Smooth muscle cell (in vitro differentiated cells): ENCODE results near the gene CAMTA1. TPM values are rescaled to one million over a fixed set of nuclear protein-coding genes. Genes with fewer than 3 reads are reported as not detected.

Experiments
- DNase-seq: peaks from one replicate; lab custom pipeline; 2025; ENCODE audit not compliant: unreplicated experiment; lab: John Stamatoyannopoulos, UW
- H2AFZ ChIP-seq: fragments of 200-600 bp; sonication (generic); 2 replicates; pipeline ENCODE4 v1.6.0; 2016; ENCODE audit warnings: antibody characterized with exemption, low read depth, mild to moderate bottlenecking
- H3F3A ChIP-seq: fragments of 200-600 bp; sonication (generic); 2 replicates; pipeline ENCODE4 v1.6.0; 2017; ENCODE audit warnings: antibody characterized with exemption, low read depth
- H3K27ac ChIP-seq: fragments of 200-600 bp; sonication (generic); 2 replicates; pipeline ENCODE4 v1.5.1; 2016; ENCODE audit warnings: low read depth, mild to moderate bottlenecking
- H3K27me3 ChIP-seq: fragments of 200-600 bp; sonication (generic); 2 replicates; pipeline ENCODE4 v1.6.1; 2016; ENCODE audit warnings: low read depth, mild to moderate bottlenecking
- H3K36me3 ChIP-seq: fragments of 200-600 bp; sonication (generic); 2 replicates; pipeline ENCODE4 v1.5.1; 2016; ENCODE audit warnings: low read depth
- H3K4me1 ChIP-seq: fragments of 200-600 bp; sonication (generic); 2 replicates; pipeline ENCODE4 v1.5.1; 2016; ENCODE audit warnings: low read depth
- H3K4me2 ChIP-seq: fragments of 200-600 bp; sonication (generic); 2 replicates; pipeline ENCODE4 v1.6.0; 2016; ENCODE audit warnings: mild to moderate bottlenecking
- H3K4me3 ChIP-seq: fragments of 200-600 bp; sonication (generic); 2 replicates; pipeline ENCODE4 v1.5.1; 2016; ENCODE audit warnings: mild to moderate bottlenecking
- H3K79me2 ChIP-seq: fragments of 200-600 bp; sonication (generic); 2 replicates; pipeline ENCODE4 v1.6.0; 2016; ENCODE audit warnings: low read depth, mild to moderate bottlenecking
- H3K9ac ChIP-seq: fragments of 200-600 bp; sonication (generic); 2 replicates; pipeline ENCODE4 v1.6.0; 2016; ENCODE audit warnings: low read depth
- H3K9me3 ChIP-seq: fragments of 200-600 bp; sonication (generic); replicated peaks from 2 replicates; pipeline ENCODE4 v1.5.1; 2016; ENCODE audit warnings: low read depth
- H4K20me1 ChIP-seq: fragments of 200-600 bp; sonication (generic); 2 replicates; pipeline ENCODE4 v1.6.0; 2016; ENCODE audit warnings: low read depth
- WGBS: methylation state at CpG from one replicate; pipeline ENCODE4 v1.1.7; 2016; ENCODE audit warnings: low lambda C conversion rate; 5-methylcytosine and 5-hydroxymethylcytosine counted together
- polyA plus RNA-seq: library from polyadenylated mRNA; unstranded; fragments of >200 nt; fragmentation: Nextera tagmentation; extraction: Ambion mirVana; gene quantifications from 2 replicates; pipeline ENCODE4 v1.2.1, GENCODE V29; 2016
- total RNA-seq: library from RNA; depleted of rRNA; stranded (reverse); fragments of >200 nt; gene quantifications from 2 replicates; pipeline ENCODE4 v1.2.3, GENCODE V29; 2014
- TF ChIP-seq, protein P1 (sequence below): fragments of 200-600 bp; sonication (generic); IDR thresholded peaks from 2 replicates; pipeline ENCODE4 v1.5.1; 2017; ENCODE audit warnings: borderline replicate concordance, mild to moderate bottlenecking, antibody characterized with exemption; ENCODE audit not compliant: insufficient read depth, poor library complexity, severe bottlenecking

Gene CAMTA1
- total and polyA plus RNA-seq, 2 experiments from 2014 or later: 139 to 145 TPM

DNA sequence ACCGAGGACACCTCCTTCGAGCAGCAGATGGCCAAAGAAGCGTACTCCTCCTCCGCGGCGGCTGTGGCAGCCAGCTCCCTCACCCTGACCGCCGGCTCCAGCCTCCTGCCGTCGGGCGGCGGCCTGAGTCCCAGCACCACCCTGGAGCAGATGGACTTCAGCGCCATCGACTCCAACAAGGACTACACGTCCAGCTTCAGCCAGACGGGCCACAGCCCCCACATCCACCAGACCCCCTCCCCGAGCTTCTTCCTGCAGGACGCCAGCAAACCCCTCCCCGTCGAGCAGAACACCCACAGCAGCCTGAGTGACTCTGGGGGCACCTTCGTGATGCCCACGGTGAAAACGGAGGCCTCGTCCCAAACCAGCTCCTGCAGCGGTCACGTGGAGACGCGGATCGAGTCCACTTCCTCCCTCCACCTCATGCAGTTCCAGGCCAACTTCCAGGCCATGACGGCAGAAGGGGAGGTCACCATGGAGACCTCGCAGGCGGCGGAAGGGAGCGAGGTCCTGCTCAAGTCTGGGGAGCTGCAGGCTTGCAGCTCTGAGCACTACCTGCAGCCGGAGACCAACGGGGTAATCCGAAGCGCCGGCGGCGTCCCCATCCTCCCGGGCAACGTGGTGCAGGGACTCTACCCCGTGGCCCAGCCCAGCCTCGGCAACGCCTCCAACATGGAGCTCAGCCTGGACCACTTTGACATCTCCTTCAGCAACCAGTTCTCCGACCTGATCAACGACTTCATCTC lies 879.1 kb downstream of the CAMTA1 start:
- Histone ChIP-seq H4K20me1 (no peaks in the 10 kb centered on the region), H3K4me1 (no peaks in the 10 kb centered on the region), H3K9ac (no peak overlapping the region), H3K36me3 (no peaks in the 10 kb centered on the region), H3F3A (no peaks in the 10 kb centered on the region), H3K9me3 (no peaks in the 10 kb centered on the region), H3K4me2 (no peak overlapping the region), H3K79me2 (no peaks in the 10 kb centered on the region), H3K27me3 (no peaks in the 10 kb centered on the region), H3K4me3 (no peak overlapping the region), H3K27ac (no peak overlapping the region), H2AFZ (no peak overlapping the region)
- no peak for DNase-seq
- TF ChIP-seq, protein P1, sequence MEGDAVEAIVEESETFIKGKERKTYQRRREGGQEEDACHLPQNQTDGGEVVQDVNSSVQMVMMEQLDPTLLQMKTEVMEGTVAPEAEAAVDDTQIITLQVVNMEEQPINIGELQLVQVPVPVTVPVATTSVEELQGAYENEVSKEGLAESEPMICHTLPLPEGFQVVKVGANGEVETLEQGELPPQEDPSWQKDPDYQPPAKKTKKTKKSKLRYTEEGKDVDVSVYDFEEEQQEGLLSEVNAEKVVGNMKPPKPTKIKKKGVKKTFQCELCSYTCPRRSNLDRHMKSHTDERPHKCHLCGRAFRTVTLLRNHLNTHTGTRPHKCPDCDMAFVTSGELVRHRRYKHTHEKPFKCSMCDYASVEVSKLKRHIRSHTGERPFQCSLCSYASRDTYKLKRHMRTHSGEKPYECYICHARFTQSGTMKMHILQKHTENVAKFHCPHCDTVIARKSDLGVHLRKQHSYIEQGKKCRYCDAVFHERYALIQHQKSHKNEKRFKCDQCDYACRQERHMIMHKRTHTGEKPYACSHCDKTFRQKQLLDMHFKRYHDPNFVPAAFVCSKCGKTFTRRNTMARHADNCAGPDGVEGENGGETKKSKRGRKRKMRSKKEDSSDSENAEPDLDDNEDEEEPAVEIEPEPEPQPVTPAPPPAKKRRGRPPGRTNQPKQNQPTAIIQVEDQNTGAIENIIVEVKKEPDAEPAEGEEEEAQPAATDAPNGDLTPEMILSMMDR: no peak
- 90% methylated on average over 42 of the region's 48 CpGs for WGBS

DNA sequence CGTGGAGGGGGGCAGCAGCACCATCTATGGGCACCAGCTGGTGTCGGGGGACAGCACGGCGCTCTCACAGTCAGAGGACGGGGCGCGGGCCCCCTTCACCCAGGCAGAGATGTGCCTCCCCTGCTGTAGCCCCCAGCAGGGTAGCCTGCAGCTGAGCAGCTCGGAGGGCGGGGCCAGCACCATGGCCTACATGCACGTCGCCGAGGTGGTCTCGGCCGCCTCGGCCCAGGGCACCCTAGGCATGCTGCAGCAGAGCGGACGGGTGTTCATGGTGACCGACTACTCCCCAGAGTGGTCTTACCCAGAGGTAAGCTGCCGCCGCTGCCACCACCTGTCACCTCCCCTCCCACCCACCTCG lies 879.6 kb downstream of the CAMTA1 start:
- Histone ChIP-seq H3K27me3 (no peaks in the 10 kb centered on the region), H3K4me3 (no peak overlapping the region), H3K27ac (no peak overlapping the region), H3K4me1 (no peaks in the 10 kb centered on the region), H3K9me3 (no peaks in the 10 kb centered on the region), H3K4me2 (no peak overlapping the region), H2AFZ (no peak overlapping the region), H3F3A (no peaks in the 10 kb centered on the region), H3K79me2 (no peaks in the 10 kb centered on the region), H3K36me3 (no peaks in the 10 kb centered on the region), H3K9ac (no peak overlapping the region), H4K20me1 (no peaks in the 10 kb centered on the region)
- TF ChIP-seq, protein P1: no peak
- DNase-seq: no peak
- 93% methylated on average over 20 of the region's 21 CpGs for WGBS

DNA sequence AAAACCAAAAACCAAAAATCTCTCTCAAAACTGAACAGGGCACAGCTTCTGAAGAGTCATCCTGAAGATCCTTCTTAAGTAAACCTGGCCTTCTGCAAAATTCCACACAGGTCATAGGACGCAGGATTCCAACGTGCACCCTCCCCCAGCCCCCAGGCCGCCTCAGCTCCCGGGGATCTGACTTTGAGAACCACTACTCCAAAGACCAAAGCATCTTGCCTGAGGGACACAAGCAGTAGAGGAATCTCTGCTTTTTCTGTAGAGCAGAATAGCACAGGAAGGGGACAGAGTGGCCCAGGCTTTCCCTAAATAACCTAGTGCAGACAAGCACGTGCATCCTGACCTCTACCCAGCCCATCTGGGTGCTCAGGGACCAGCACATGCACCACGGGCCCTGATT lies 881.0 kb downstream of the CAMTA1 start:
- no peaks in the 10 kb centered on the region for H3K4me1 ChIP-seq
- no peak for DNase-seq
- H3K4me2 ChIP-seq: no peak overlapping the region
- H4K20me1 ChIP-seq: no peaks in the 10 kb centered on the region
- no peaks in the 10 kb centered on the region for H3K79me2 ChIP-seq
- H3K9ac ChIP-seq: no peak overlapping the region
- no peaks in the 10 kb centered on the region for H3K36me3 ChIP-seq
- 87% methylated on average over 6 of the region's 6 CpGs for WGBS
- TF ChIP-seq, protein P1: no peak
- H3K27me3 ChIP-seq: no peaks in the 10 kb centered on the region
- H3K4me3 ChIP-seq: no peak overlapping the region
- no peak overlapping the region for H3K27ac ChIP-seq
- no peak overlapping the region for H2AFZ ChIP-seq
- no peaks in the 10 kb centered on the region for H3F3A ChIP-seq
- no peaks in the 10 kb centered on the region for H3K9me3 ChIP-seq

DNA sequence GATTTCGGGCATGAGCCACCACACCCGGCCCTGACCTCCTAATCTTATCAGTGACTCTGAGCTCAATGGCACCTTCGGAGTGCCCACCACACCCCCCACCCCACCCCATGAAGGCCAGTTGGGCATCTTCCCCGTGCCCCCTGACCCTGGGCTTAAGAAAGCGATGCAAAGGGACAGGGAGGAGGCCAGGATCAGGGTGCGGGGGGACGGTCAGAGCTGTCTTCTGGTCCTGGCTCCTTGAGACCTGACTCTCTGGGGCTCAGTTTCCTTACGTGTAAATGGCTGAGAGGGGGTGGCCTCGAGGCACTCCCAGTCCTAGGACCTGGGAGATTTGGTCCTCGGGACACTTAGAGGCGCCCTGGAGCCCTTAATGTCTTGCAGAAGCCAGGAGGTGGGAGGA lies 881.9 kb downstream of the CAMTA1 start:
- H3K4me3 ChIP-seq: no peak overlapping the region
- no peaks in the 10 kb centered on the region for H3F3A ChIP-seq
- no peaks in the 10 kb centered on the region for H4K20me1 ChIP-seq
- no peak overlapping the region for H2AFZ ChIP-seq
- no peak overlapping the region for H3K4me2 ChIP-seq
- H3K79me2 ChIP-seq: no peaks in the 10 kb centered on the region
- H3K36me3 ChIP-seq: no peaks in the 10 kb centered on the region
- H3K27ac ChIP-seq: no peak overlapping the region
- TF ChIP-seq, protein P1: no peak
- no peak overlapping the region for H3K9ac ChIP-seq
- H3K27me3 ChIP-seq: no peaks in the 10 kb centered on the region
- H3K4me1 ChIP-seq: no peaks in the 10 kb centered on the region
- no peak for DNase-seq
- 94% methylated on average over 10 of the region's 11 CpGs for WGBS
- no peaks in the 10 kb centered on the region for H3K9me3 ChIP-seq
